Measurements from ENCODE around the gene SLC18A2. TPM values are rescaled to one million over a fixed set of nuclear protein-coding genes. Genes with fewer than 3 reads are reported as not detected.
"Not testable (repeated sequence)": the region's sequence is repeated elsewhere in the genome, so short reads cannot be mapped to it uniquely, and the experiment has no call there.

Gene SLC18A2
- total RNA-seq, 2 donors from 2014 or later = 0.05 TPM; not detected in 1

GRCh38 chr10:117264782-117265181 lies 23.9 kb downstream of the SLC18A2 start:
- no peak overlapping the region for H3K27ac Mint-ChIP-seq
- no peak overlapping the region for H3K4me3 Mint-ChIP-seq
- peaks cover 35% of the 10 kb centered on the region for H3K27me3 Mint-ChIP-seq
- H3K9me3 Mint-ChIP-seq = no peaks in the 10 kb centered on the region
- no peaks in the 10 kb centered on the region for H3K36me3 Mint-ChIP-seq (ENCODE audit: low read depth)
- no peaks in the 10 kb centered on the region for H3K4me1 Mint-ChIP-seq
- no peak for ATAC-seq (replicated peaks)

GRCh38 chr10:117266400-117266799 lies 25.5 kb downstream of the SLC18A2 start:
- ATAC-seq (replicated peaks) = no peak

GRCh38 chr10:117266812-117267211 lies 25.9 kb downstream of the SLC18A2 start:
- no peak for ATAC-seq (replicated peaks)
- Mint-ChIP-seq H3K36me3 (ENCODE audit: low read depth) (no peaks in the 10 kb centered on the region), H3K9me3 (no peaks in the 10 kb centered on the region), H3K4me3 (no peak overlapping the region), H3K4me1 (no peaks in the 10 kb centered on the region), H3K27ac (no peak overlapping the region), H3K27me3 (peaks cover 21% of the 10 kb centered on the region)

More at GRCh38 chr10:117266400-117266799, 25.5 kb downstream of the SLC18A2 start:
- H3K4me3 Mint-ChIP-seq = no peak overlapping the region
- no peaks in the 10 kb centered on the region for H3K36me3 Mint-ChIP-seq (ENCODE audit: low read depth)
- H3K9me3 Mint-ChIP-seq = no peaks in the 10 kb centered on the region
- H3K27me3 Mint-ChIP-seq = peaks cover 25% of the 10 kb centered on the region
- H3K27ac Mint-ChIP-seq = no peak overlapping the region
- H3K4me1 Mint-ChIP-seq = no peaks in the 10 kb centered on the region

- no peaks in the 10 kb centered on the region for H3K4me1 Mint-ChIP-seq
- no peaks in the 10 kb centered on the region for H3K9me3 Mint-ChIP-seq
- no peaks in the 10 kb centered on the region for H3K36me3 Mint-ChIP-seq (ENCODE audit: low read depth)
- no peak overlapping the region for H3K4me3 Mint-ChIP-seq
- no peak overlapping the region for H3K27ac Mint-ChIP-seq
- ATAC-seq (replicated peaks) = no peak
- H3K27me3 Mint-ChIP-seq = peaks cover 12% of the 10 kb centered on the region
These were observed 27.3 kb downstream of the SLC18A2 start for GRCh38 chr10:117268258-117268657.

- Mint-ChIP-seq H3K36me3 (ENCODE audit: low read depth) (no peaks in the 10 kb centered on the region), H3K27ac (no peak overlapping the region), H3K4me3 (no peak overlapping the region), H3K27me3 (peaks cover 12% of the 10 kb centered on the region), H3K4me1 (no peaks in the 10 kb centered on the region), H3K9me3 (no peaks in the 10 kb centered on the region)
- ATAC-seq (replicated peaks) = no peak
These were observed 28.0 kb downstream of the SLC18A2 start for GRCh38 chr10:117268907-117269306.

GRCh38 chr10:117271427-117271826 lies 30.5 kb downstream of the SLC18A2 start:
- Mint-ChIP-seq H3K27me3 (no peaks in the 10 kb centered on the region), H3K36me3 (ENCODE audit: low read depth) (no peaks in the 10 kb centered on the region), H3K9me3 (no peaks in the 10 kb centered on the region), H3K27ac (no peak overlapping the region), H3K4me3 (no peak overlapping the region), H3K4me1 (no peaks in the 10 kb centered on the region)
- no peak for ATAC-seq (replicated peaks)

- H3K4me1 Mint-ChIP-seq = no peaks in the 10 kb centered on the region
- H3K27me3 Mint-ChIP-seq = no peaks in the 10 kb centered on the region
- H3K36me3 Mint-ChIP-seq (ENCODE audit: low read depth) = no peaks in the 10 kb centered on the region
- H3K9me3 Mint-ChIP-seq = no peaks in the 10 kb centered on the region
- H3K27ac Mint-ChIP-seq = no peak overlapping the region
- no peak overlapping the region for H3K4me3 Mint-ChIP-seq
- no peak for ATAC-seq (replicated peaks)
These were observed 31.5 kb downstream of the SLC18A2 start for GRCh38 chr10:117272195-117273076.

GRCh38 chr10:117273980-117274379 lies 33.1 kb downstream of the SLC18A2 start:
- Mint-ChIP-seq H3K4me3 (no peak overlapping the region), H3K9me3 (no peaks in the 10 kb centered on the region), H3K27ac (no peak overlapping the region), H3K36me3 (ENCODE audit: low read depth) (no peaks in the 10 kb centered on the region), H3K27me3 (no peaks in the 10 kb centered on the region), H3K4me1 (no peaks in the 10 kb centered on the region)
- ATAC-seq (replicated peaks) = no peak

- Mint-ChIP-seq H3K36me3 (ENCODE audit: low read depth) (no peaks in the 10 kb centered on the region), H3K27ac (no peak overlapping the region), H3K27me3 (no peaks in the 10 kb centered on the region), H3K4me3 (no peak overlapping the region), H3K4me1 (no peaks in the 10 kb centered on the region), H3K9me3 (no peaks in the 10 kb centered on the region)
- ATAC-seq (replicated peaks) = no peak
These were observed 33.6 kb downstream of the SLC18A2 start for GRCh38 chr10:117274509-117274908.

GRCh38 chr10:117275121-117275520 lies 34.2 kb downstream of the SLC18A2 start:
- no peak overlapping the region for H3K27ac Mint-ChIP-seq
- H3K9me3 Mint-ChIP-seq = no peaks in the 10 kb centered on the region
- ATAC-seq (replicated peaks) = no peak
- no peak overlapping the region for H3K4me3 Mint-ChIP-seq
- no peaks in the 10 kb centered on the region for H3K36me3 Mint-ChIP-seq (ENCODE audit: low read depth)
- no peaks in the 10 kb centered on the region for H3K4me1 Mint-ChIP-seq
- H3K27me3 Mint-ChIP-seq = no peaks in the 10 kb centered on the region

- no peak for ATAC-seq (replicated peaks)
- no peaks in the 10 kb centered on the region for H3K4me1 Mint-ChIP-seq
- H3K4me3 Mint-ChIP-seq = no peak overlapping the region
- no peak overlapping the region for H3K27ac Mint-ChIP-seq
- H3K27me3 Mint-ChIP-seq = no peaks in the 10 kb centered on the region
- H3K9me3 Mint-ChIP-seq = no peaks in the 10 kb centered on the region
- H3K36me3 Mint-ChIP-seq (ENCODE audit: low read depth) = no peaks in the 10 kb centered on the region
These were observed 36.8 kb downstream of the SLC18A2 start for GRCh38 chr10:117277675-117278074.

GRCh38 chr10:117284716-117285494 lies 44.0 kb downstream of the SLC18A2 start:
- peaks cover 37% of the 10 kb centered on the region for H3K36me3 Mint-ChIP-seq (ENCODE audit: low read depth)
- no peak overlapping the region for H3K27ac Mint-ChIP-seq
- ATAC-seq (replicated peaks) = no peak

GRCh38 chr10:117290872-117291271 lies 50.0 kb downstream of the SLC18A2 start:
- H3K27me3 Mint-ChIP-seq; H3K4me1 Mint-ChIP-seq; H3K9me3 Mint-ChIP-seq; H3K27ac Mint-ChIP-seq; H3K4me3 Mint-ChIP-seq; ATAC-seq (replicated peaks): not testable (repeated sequence)
- H3K36me3 Mint-ChIP-seq (ENCODE audit: low read depth) = peaks cover 21% of the 10 kb centered on the region

More at GRCh38 chr10:117284716-117285494, 44.0 kb downstream of the SLC18A2 start:
- H3K27me3 Mint-ChIP-seq = no peaks in the 10 kb centered on the region
- no peak overlapping the region for H3K4me3 Mint-ChIP-seq
- no peaks in the 10 kb centered on the region for H3K9me3 Mint-ChIP-seq
- peaks cover 6% of the 10 kb centered on the region for H3K4me1 Mint-ChIP-seq

- H3K27me3 Mint-ChIP-seq = no peaks in the 10 kb centered on the region
- H3K36me3 Mint-ChIP-seq (ENCODE audit: low read depth) = peaks cover 19% of the 10 kb centered on the region
- H3K27ac Mint-ChIP-seq = no peak overlapping the region
- H3K4me3 Mint-ChIP-seq = no peak overlapping the region
- H3K4me1 Mint-ChIP-seq = peaks cover 4% of the 10 kb centered on the region
- no peak for ATAC-seq (replicated peaks)
- no peaks in the 10 kb centered on the region for H3K9me3 Mint-ChIP-seq
These were observed 53.2 kb downstream of the SLC18A2 start for GRCh38 chr10:117294039-117294645.

Measured in activated T-helper 17 cell treated with anti-CD3 and anti-CD28 coated beads, Interleukin-2, amount 50 U/mL, for 72 hours (primary cell).